ENCODE data around the gene CENPC.
"Not testable (repeated sequence)": the region's sequence is repeated elsewhere in the genome, so short reads cannot be mapped to it uniquely, and the experiment has no call there.

The CENPC gene

DNA sequence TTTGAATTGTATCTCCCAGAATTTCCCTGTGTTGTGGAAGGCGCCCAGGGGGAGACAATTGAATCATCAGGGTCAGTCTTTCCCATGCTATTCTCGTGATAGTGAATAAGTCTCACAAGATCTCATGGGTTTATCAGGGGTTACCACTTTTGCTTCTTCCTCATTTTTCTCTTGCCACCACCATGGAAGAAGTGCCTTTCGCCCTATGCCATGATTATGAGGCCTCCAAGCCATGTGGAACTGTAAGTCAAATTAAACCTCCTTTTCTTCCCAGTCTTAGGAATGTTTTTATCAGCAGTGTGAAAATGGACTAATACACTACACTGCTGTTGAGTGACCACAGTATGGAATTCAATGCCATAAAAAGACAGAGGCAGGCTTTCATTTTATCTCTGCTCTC is 12.2 kb downstream of the CENPC start:
- Histone ChIP-seq H3K27me3 (no peaks in the 10 kb centered on the region), H3K4me3 (0 out of 2 replicates have a peak overlapping the region, but pooled peaks have one; percentile 22), H3K4me1 (peaks cover 4% of the 10 kb centered on the region; the same call in 1 of the 2 replicates), H3K36me3 (peaks cover 89% of the 10 kb centered on the region), H3K27ac (no peak overlapping the region), H3K9ac (no peak overlapping the region), H3K4me2 (no peak overlapping the region), H4K20me1 (peaks cover 8% of the 10 kb centered on the region; the same call in 1 of the 2 replicates), H3K9me3 (peaks cover 27% of the 10 kb centered on the region)
- TF ChIP-seq Cebpa-rat (IDR thresholded peaks at IDR 0.05): no peak

- H3K27me3 ChIP-seq, H3K27ac ChIP-seq, H3K4me3 ChIP-seq, H3K4me2 ChIP-seq, H4K20me1 ChIP-seq, H3K4me1 ChIP-seq, H3K9ac ChIP-seq: not testable (repeated sequence)
- Histone ChIP-seq H3K36me3 (peaks cover 85% of the 10 kb centered on the region), H3K9me3 (peaks cover 27% of the 10 kb centered on the region)
Measured at GRCh38 chr4:67532397-67532796, 12.9 kb downstream of the CENPC start.

GRCh38 chr4:67531379-67531962 is 13.8 kb downstream of the CENPC start:
- no peak for TF ChIP-seq Cebpa-rat (IDR thresholded peaks at IDR 0.05)
- no peak overlapping the region for H3K4me3 ChIP-seq
- peak overlapping the region; percentile 9; the same call in 1 of the 2 replicates for H3K27ac ChIP-seq
- H3K9me3 ChIP-seq: peaks cover 28% of the 10 kb centered on the region
- peaks cover 8% of the 10 kb centered on the region; the same call in 1 of the 2 replicates for H4K20me1 ChIP-seq
- no peak overlapping the region for H3K4me2 ChIP-seq
- H3K36me3 ChIP-seq: peaks cover 86% of the 10 kb centered on the region
- H3K27me3 ChIP-seq: no peaks in the 10 kb centered on the region
- H3K4me1 ChIP-seq: peaks cover 4% of the 10 kb centered on the region; the same call in 1 of the 2 replicates
- no peak overlapping the region for H3K9ac ChIP-seq

DNA sequence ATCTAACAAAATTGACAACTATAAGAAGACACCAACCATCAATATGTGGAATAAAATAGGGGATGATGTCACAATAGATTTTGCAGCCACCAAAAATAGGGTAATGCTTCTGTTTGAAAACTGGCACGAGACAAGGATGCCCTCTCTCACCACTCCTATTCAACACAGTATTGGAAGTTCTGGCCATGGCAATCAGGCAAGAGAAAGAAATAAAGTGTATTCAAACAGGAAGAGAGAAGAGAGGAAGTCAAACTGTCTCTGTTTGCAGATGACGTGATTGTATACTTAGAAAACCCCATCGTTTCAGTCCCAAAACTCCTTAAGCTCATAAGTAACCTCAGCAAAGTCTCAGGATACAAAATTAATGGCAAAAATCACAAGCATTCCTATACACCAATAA is 21.2 kb downstream of the CENPC start:
- Histone ChIP-seq H4K20me1 (peaks cover 46% of the 10 kb centered on the region), H3K9me3 (peaks cover 21% of the 10 kb centered on the region), H3K36me3 (peaks cover 80% of the 10 kb centered on the region)
- not testable (repeated sequence) for H3K27me3 ChIP-seq, H3K4me2 ChIP-seq, H3K4me3 ChIP-seq, H3K4me1 ChIP-seq, H3K9ac ChIP-seq, H3K27ac ChIP-seq

GRCh38 chr4:67522851-67523671 is 22.2 kb downstream of the CENPC start:
- Histone ChIP-seq H3K4me1 (no peaks in the 10 kb centered on the region), H4K20me1 (peaks cover 46% of the 10 kb centered on the region), H3K9ac (no peak overlapping the region), H3K9me3 (peaks cover 21% of the 10 kb centered on the region), H3K4me2 (no peak overlapping the region), H3K27ac (no peak overlapping the region), H3K27me3 (no peaks in the 10 kb centered on the region), H3K36me3 (peaks cover 81% of the 10 kb centered on the region), H3K4me3 (no peak overlapping the region)
- TF ChIP-seq Cebpa-rat (IDR thresholded peaks at IDR 0.05): no peak

DNA sequence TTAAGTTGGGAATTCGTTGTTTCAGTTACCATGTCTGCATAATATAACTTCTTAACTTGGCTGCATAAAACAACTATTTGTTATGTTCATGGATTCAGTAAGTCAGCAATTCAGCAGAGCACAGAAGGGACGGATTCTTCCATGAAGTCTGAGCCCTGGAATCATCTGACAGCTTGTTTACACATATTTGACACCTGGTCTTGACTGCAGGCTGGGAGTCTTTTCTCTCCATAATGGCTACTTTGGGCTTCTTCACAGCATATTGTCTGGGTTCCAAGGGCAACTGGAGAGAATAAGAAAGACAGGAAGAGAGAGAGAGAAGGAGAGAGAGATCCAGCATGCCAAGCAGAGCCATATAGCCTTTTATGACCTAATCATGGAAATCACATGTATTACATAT is 23.1 kb downstream of the CENPC start:
- H4K20me1 ChIP-seq: peaks cover 46% of the 10 kb centered on the region
- no peak overlapping the region for H3K27ac ChIP-seq
- H3K9ac ChIP-seq: no peak overlapping the region
- H3K27me3 ChIP-seq: no peaks in the 10 kb centered on the region
- peaks cover 82% of the 10 kb centered on the region for H3K36me3 ChIP-seq
- TF ChIP-seq Cebpa-rat (IDR thresholded peaks at IDR 0.05): no peak
- H3K9me3 ChIP-seq: peaks cover 21% of the 10 kb centered on the region
- no peaks in the 10 kb centered on the region for H3K4me1 ChIP-seq
- H3K4me2 ChIP-seq: no peak overlapping the region
- no peak overlapping the region for H3K4me3 ChIP-seq

DNA sequence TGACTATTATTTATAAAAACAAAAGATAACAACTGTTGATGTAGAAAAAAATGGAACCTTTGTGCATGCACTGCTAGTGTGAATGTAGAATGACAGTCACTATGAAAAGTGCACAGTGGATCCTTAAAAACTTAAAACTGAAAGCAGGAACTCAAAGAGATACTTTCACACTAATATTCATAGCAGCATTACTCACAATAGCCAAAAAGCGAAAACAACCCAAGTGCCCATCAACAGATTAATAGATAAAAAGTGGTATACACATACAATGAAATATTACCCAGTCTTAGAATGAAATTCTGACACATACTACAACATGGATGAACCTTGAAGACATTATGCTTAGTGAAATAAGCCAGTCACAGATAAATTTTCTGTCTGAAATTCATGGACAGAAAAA is 23.8 kb downstream of the CENPC start:
- no peaks in the 10 kb centered on the region for H3K27me3 ChIP-seq
- peaks cover 46% of the 10 kb centered on the region for H4K20me1 ChIP-seq
- peaks cover 19% of the 10 kb centered on the region for H3K9me3 ChIP-seq
- H3K4me2 ChIP-seq: no peak overlapping the region
- H3K4me3 ChIP-seq: no peak overlapping the region
- no peaks in the 10 kb centered on the region for H3K4me1 ChIP-seq
- H3K9ac ChIP-seq: no peak overlapping the region
- no peak overlapping the region for H3K27ac ChIP-seq
- peaks cover 82% of the 10 kb centered on the region for H3K36me3 ChIP-seq
- TF ChIP-seq Cebpa-rat (IDR thresholded peaks at IDR 0.05): no peak

DNA sequence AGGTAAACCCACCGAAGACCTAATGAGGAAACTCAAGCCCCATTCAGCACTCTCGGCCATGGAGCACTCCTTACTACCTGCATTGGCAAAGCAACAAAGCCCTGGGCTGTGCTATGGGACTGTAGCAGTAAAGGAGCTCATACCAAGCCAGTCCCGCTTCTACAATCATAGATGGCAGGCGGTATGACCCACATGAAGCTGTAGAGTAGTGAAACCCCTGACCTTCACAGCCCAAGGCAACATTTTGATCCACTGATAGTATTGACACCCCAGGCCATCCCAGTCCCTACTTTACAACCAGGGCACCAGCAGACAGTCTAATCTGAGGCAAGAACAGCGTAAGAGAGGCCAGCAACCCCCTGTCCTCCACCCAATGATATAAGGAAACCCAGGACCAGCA is 25.2 kb downstream of the CENPC start:
- Histone ChIP-seq H3K9me3 (peaks cover 6% of the 10 kb centered on the region; the same call in 1 of the 2 replicates), H3K4me2 (no peak overlapping the region), H4K20me1 (peaks cover 46% of the 10 kb centered on the region), H3K36me3 (peaks cover 83% of the 10 kb centered on the region), H3K27me3 (no peaks in the 10 kb centered on the region), H3K27ac (no peak overlapping the region), H3K9ac (no peak overlapping the region), H3K4me3 (no peak overlapping the region), H3K4me1 (no peaks in the 10 kb centered on the region)
- no peak for TF ChIP-seq Cebpa-rat (IDR thresholded peaks at IDR 0.05)

DNA sequence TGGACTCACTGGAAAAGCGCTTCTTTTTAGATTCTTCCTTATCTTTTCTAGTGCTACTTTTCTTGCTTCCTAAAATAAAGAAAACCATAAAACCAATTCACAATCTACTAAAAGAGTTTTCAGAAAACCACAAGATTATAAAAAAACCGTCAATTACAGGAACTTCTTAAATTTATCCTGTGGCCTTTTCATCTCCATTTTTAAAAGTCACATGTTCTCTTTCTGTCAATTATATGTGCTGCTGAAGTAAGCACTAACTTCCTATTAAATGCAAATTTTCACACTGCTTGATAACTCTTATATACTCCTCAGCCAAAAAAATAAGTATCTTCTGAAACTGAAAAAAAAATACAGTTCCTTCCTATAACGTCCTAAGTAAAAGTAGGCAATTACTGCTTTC is 32.8 kb downstream of the CENPC start:
- Histone ChIP-seq H3K27ac (no peak overlapping the region), H3K4me1 (peaks cover 15% of the 10 kb centered on the region), H3K4me2 (peak overlapping the region; percentile 42), H3K4me3 (no peak overlapping the region), H3K9me3 (no peaks in the 10 kb centered on the region), H4K20me1 (no peaks in the 10 kb centered on the region), H3K36me3 (peaks cover 91% of the 10 kb centered on the region), H3K9ac (no peak overlapping the region), H3K27me3 (no peaks in the 10 kb centered on the region)
- TF ChIP-seq Cebpa-rat (IDR thresholded peaks at IDR 0.05): no peak

- Histone ChIP-seq H3K36me3 (peaks cover 92% of the 10 kb centered on the region), H3K4me1 (no peaks in the 10 kb centered on the region)
- no peak for TF ChIP-seq Cebpa-rat (IDR thresholded peaks at IDR 0.05)
Measured at GRCh38 chr4:67500373-67500772, 44.9 kb downstream of the CENPC start.

More at GRCh38 chr4:67500373-67500772, 44.9 kb downstream of the CENPC start:
- H3K9me3 ChIP-seq: no peaks in the 10 kb centered on the region
- no peak overlapping the region for H3K4me3 ChIP-seq
- H3K27ac ChIP-seq: no peak overlapping the region
- H4K20me1 ChIP-seq: peaks cover 9% of the 10 kb centered on the region; the same call in 1 of the 2 replicates
- no peak overlapping the region for H3K4me2 ChIP-seq
- H3K9ac ChIP-seq: no peak overlapping the region
- no peaks in the 10 kb centered on the region for H3K27me3 ChIP-seq

Measured in BLaER1 (cell line).